ENCODE measurements around the gene TBC1D5. TPM values are rescaled to one million over a fixed set of nuclear protein-coding genes. Genes with fewer than 3 reads are reported as not detected.
A peak's percentile ranks its signal among the peaks of the same experiment; 100 is the strongest.

Gene TBC1D5
- total and polyA plus RNA-seq, 12 donors = 6.7 to 35.6 (median 30.5) TPM

- H3K36me3 ChIP-seq = peaks cover 0 to 15% (median 0%) of the 10 kb centered on the region in 9 donors
- no peak overlapping the region for H3K4me3 ChIP-seq
- no peak for ATAC-seq
- TF ChIP-seq CTCF (IDR thresholded peaks at IDR 0.05) = no peak
- H3K27ac ChIP-seq = no peak overlapping the region
- H3K9me3 ChIP-seq = no peaks in the 10 kb centered on the region
- H3K27me3 ChIP-seq = no peaks in the 10 kb centered on the region
- no peak for DNase-seq
- intact Hi-C loops (cut with DNase I) = loop anchor here in 6 of 10 donors (10.0 kb wide), 4 partner anchors 203 to 353 kb away; partner anchors contain the start of gene PLCL2 (in 3 of the 6)
- peaks cover 0 to 44% (median 21%) of the 10 kb centered on the region in 9 donors for H3K4me1 ChIP-seq
These were observed 504.4 kb downstream of the TBC1D5 start for GRCh38 chr3:17238023-17238422.

GRCh38 chr3:17235310-17235709 lies 507.1 kb downstream of the TBC1D5 start:
- Histone ChIP-seq H3K27me3 (no peaks in the 10 kb centered on the region), H3K4me3 (no peak overlapping the region), H3K27ac (no peak overlapping the region), H3K4me1 (peaks cover 0 to 45% (median 24%) of the 10 kb centered on the region in 9 donors), H3K9me3 (no peaks in the 10 kb centered on the region), H3K36me3 (peaks cover 0 to 15% (median 0%) of the 10 kb centered on the region in 9 donors)
- intact Hi-C loops (cut with DNase I) = loop anchor here in 6 of 10 donors (2.0 to 10.0 kb wide), 5 partner anchors 201 to 635 kb away; partner anchors contain the start of gene PLCL2 (in 3 of the 6)
- no peak for TF ChIP-seq CTCF (IDR thresholded peaks at IDR 0.05)
- DNase-seq (no peak), ATAC-seq (peak in 3 of 8 donors; percentile 39 to 41 (median 39))

GRCh38 chr3:17234382-17234781 lies 508.0 kb downstream of the TBC1D5 start:
- ATAC-seq = no peak
- H3K4me3 ChIP-seq = no peak overlapping the region
- peaks cover 0 to 36% (median 24%) of the 10 kb centered on the region in 9 donors for H3K4me1 ChIP-seq
- TF ChIP-seq CTCF (IDR thresholded peaks at IDR 0.05) = no peak
- no peak for DNase-seq
- intact Hi-C loops (cut with DNase I) = loop anchor here (2.0 to 10.0 kb wide), 8 partner anchors 42 to 634 kb away; partner anchors contain the start of gene PLCL2 (in 3 of the 10)
- no peaks in the 10 kb centered on the region for H3K9me3 ChIP-seq
- no peak overlapping the region for H3K27ac ChIP-seq
- peaks cover 0 to 15% (median 0%) of the 10 kb centered on the region in 9 donors for H3K36me3 ChIP-seq
- H3K27me3 ChIP-seq = no peaks in the 10 kb centered on the region

GRCh38 chr3:17233398-17233800 lies 509.0 kb downstream of the TBC1D5 start:
- peaks cover 0 to 35% (median 24%) of the 10 kb centered on the region in 9 donors for H3K4me1 ChIP-seq
- peak; percentile 40 to 84 (median 75) for TF ChIP-seq CTCF (IDR thresholded peaks at IDR 0.05)
- H3K4me3 ChIP-seq = no peak overlapping the region
- intact Hi-C loops (cut with DNase I) = loop anchor here (1.0 to 10.0 kb wide), 9 partner anchors 41 to 633 kb away; partner anchors contain the start of gene PLCL2 (in 3 of the 10)
- H3K9me3 ChIP-seq = no peaks in the 10 kb centered on the region
- no peak overlapping the region for H3K27ac ChIP-seq
- ATAC-seq = peak; percentile 48 to 91 (median 82)
- H3K36me3 ChIP-seq = peaks cover 0 to 15% (median 0%) of the 10 kb centered on the region in 9 donors
- peak in 1 of 2 donors; percentile 11 for DNase-seq
- WGBS, 2 donors = 47 to 49% methylated on average over 3 of the region's 3 CpGs
- no peaks in the 10 kb centered on the region for H3K27me3 ChIP-seq
